ENCODE data around the gene S100A2.

DNA sequence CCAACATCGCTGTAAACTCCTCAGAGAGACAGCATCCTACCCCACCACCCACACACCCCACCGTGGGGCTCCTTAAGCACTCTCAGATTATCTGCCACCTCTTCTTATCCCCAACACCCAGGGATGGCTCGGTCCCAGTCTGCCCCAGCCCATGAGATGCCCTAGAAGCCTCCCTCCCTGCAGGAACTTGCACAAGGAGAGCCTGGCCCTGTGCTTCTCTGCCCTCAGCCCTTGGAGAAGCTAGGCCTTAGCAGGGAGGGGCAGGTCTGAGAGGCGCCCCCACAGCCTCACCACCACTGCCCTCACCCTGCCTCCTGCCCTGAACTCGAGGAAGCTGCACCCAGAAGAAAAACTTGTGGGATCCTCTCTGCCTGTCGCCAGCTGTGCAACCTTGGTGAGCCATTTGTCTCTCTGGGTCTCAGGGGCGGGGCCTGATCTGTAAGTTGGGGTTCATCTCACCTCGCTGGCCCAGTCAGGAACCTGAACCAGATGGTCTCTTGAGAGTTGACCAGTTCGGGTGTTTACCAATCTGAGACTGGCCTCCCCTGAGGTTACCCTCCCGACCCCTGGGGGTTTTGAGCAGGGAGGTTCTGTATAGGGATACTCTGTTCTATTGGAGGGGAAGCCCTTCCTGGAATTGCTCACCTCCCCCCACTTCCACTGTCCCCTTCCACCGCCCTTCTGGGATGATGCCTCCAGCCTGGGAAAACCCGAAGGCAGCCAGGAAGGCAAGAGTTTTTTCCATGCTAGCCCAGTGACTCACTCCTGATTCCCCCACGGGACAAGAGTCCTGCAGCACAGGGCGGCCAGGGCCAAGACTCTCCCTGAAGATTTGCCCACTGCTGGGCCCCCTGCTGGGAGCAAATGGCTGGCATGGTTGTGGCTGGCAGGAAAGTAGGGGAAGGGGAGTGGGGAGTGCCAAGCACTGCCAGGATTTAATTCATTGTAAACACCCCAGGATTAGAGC, 16.6 kb downstream of the S100A2 start, which contains the start of gene S100A3:
- TF ChIP-seq, protein P1, sequence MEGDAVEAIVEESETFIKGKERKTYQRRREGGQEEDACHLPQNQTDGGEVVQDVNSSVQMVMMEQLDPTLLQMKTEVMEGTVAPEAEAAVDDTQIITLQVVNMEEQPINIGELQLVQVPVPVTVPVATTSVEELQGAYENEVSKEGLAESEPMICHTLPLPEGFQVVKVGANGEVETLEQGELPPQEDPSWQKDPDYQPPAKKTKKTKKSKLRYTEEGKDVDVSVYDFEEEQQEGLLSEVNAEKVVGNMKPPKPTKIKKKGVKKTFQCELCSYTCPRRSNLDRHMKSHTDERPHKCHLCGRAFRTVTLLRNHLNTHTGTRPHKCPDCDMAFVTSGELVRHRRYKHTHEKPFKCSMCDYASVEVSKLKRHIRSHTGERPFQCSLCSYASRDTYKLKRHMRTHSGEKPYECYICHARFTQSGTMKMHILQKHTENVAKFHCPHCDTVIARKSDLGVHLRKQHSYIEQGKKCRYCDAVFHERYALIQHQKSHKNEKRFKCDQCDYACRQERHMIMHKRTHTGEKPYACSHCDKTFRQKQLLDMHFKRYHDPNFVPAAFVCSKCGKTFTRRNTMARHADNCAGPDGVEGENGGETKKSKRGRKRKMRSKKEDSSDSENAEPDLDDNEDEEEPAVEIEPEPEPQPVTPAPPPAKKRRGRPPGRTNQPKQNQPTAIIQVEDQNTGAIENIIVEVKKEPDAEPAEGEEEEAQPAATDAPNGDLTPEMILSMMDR (conservative IDR thresholded peaks at IDR 0.05; ENCODE audit: low read depth, low read length): no peak
- TF ChIP-seq EZH2 (IDR thresholded peaks at IDR 0.05; ENCODE audit: borderline replicate concordance, low read depth, low read length, poor library complexity, severe bottlenecking): no peak

All from A673 (cell line).